Smooth muscle cell of the brain vasculature (primary cell): ENCODE measurements around the gene CRIP2.

Experiments
- DNase-seq: peaks from one replicate; pipeline ENCODE4 v3.0.0-alpha.2; 2012; ENCODE audit warnings: low read depth, low spot score

Gene CRIP2

GRCh38 chr14:105474483-105475268 is at the start of gene CRIP2:
Gene CRIP2, plus strand, starts transcription at chr14:105474821. Its CDS starts 42 bp downstream, at chr14:105474863.
- DNase-seq, result no peak

- DNase-seq, result no peak
Measured at GRCh38 chr14:105424861-105425260, 49.8 kb upstream of the CRIP2 start.

- no peak for DNase-seq
Measured at GRCh38 chr14:105425823-105426247, 48.8 kb upstream of the CRIP2 start.

GRCh38 chr14:105426416-105427130 is 48.0 kb upstream of the CRIP2 start:
- no peak for DNase-seq

- no peak for DNase-seq
Measured at GRCh38 chr14:105427412-105427811, 47.2 kb upstream of the CRIP2 start.

- DNase-seq, result no peak
Measured at GRCh38 chr14:105427936-105428485, 46.6 kb upstream of the CRIP2 start.

GRCh38 chr14:105430042-105430441 is 44.6 kb upstream of the CRIP2 start:
- DNase-seq, result no peak

- no peak for DNase-seq
Measured at GRCh38 chr14:105430565-105430964, 44.1 kb upstream of the CRIP2 start.

GRCh38 chr14:105431256-105431655 is 43.4 kb upstream of the CRIP2 start:
- DNase-seq, result no peak

GRCh38 chr14:105432657-105433056 is 42.0 kb upstream of the CRIP2 start:
- no peak for DNase-seq

GRCh38 chr14:105433161-105433605 is 41.4 kb upstream of the CRIP2 start:
- no peak for DNase-seq

GRCh38 chr14:105436402-105436801 is 38.2 kb upstream of the CRIP2 start:
- no peak for DNase-seq

GRCh38 chr14:105436891-105437722 is 37.5 kb upstream of the CRIP2 start:
- DNase-seq, result no peak

- DNase-seq, result no peak
Measured at GRCh38 chr14:105437723-105438500, 36.7 kb upstream of the CRIP2 start.

- DNase-seq, result no peak
Measured at GRCh38 chr14:105439179-105439578, 35.4 kb upstream of the CRIP2 start.

- no peak for DNase-seq
Measured at GRCh38 chr14:105439710-105440553, 34.7 kb upstream of the CRIP2 start.

GRCh38 chr14:105440554-105440900 is 34.1 kb upstream of the CRIP2 start:
- DNase-seq, result no peak

GRCh38 chr14:105440992-105441391 is 33.6 kb upstream of the CRIP2 start:
- no peak for DNase-seq

- DNase-seq, result no peak
Measured at GRCh38 chr14:105442125-105442524, 32.5 kb upstream of the CRIP2 start.

- DNase-seq, result no peak
Measured at GRCh38 chr14:105442834-105443233, 31.8 kb upstream of the CRIP2 start.
